HG03520 (cell line): ENCODE results near the gene ENG.

ENCODE experiments used
- ATAC-seq: cut with Tn5 transposase; IDR thresholded peaks from one replicate; pipeline ENCODE4 v1.9.1; 2021; ENCODE audit warnings: mild to moderate bottlenecking, moderate library complexity; ENCODE audit not compliant: unreplicated experiment

Gene ENG

GRCh38 chr9:127866535-127866934 is 12.1 kb upstream of the ENG start:
- ATAC-seq, result no peak

- ATAC-seq, result no peak
These were observed 11.4 kb upstream of the ENG start for GRCh38 chr9:127865645-127866464.

- ATAC-seq, result no peak
These were observed 8.7 kb upstream of the ENG start for GRCh38 chr9:127863191-127863621.

- no peak for ATAC-seq
These were observed 7.9 kb upstream of the ENG start for GRCh38 chr9:127862075-127863011.

- ATAC-seq, result no peak
These were observed 6.3 kb upstream of the ENG start for GRCh38 chr9:127860779-127861178.

- ATAC-seq, result no peak
These were observed 5.8 kb upstream of the ENG start for GRCh38 chr9:127860260-127860659.

GRCh38 chr9:127858041-127858512 is 3.6 kb upstream of the ENG start:
- no peak for ATAC-seq

- ATAC-seq, result no peak
These were observed 2.8 kb upstream of the ENG start for GRCh38 chr9:127857278-127857677.

- no peak for ATAC-seq
These were observed 2.3 kb upstream of the ENG start for GRCh38 chr9:127856729-127857116.

- ATAC-seq, result no peak
These were observed 1.8 kb upstream of the ENG start for GRCh38 chr9:127856094-127856728.

GRCh38 chr9:127855522-127855921 is 1.1 kb upstream of the ENG start:
- no peak for ATAC-seq

GRCh38 chr9:127854960-127855359 is 502 bp upstream of the ENG start:
- ATAC-seq, result no peak

GRCh38 chr9:127853312-127854183 is 910 bp downstream of the ENG start:
- ATAC-seq, result no peak

GRCh38 chr9:127852829-127853228 is 1.6 kb downstream of the ENG start:
- no peak for ATAC-seq

GRCh38 chr9:127850286-127850830 is 4.1 kb downstream of the ENG start:
- no peak for ATAC-seq

- ATAC-seq, result no peak
These were observed 5.5 kb downstream of the ENG start for GRCh38 chr9:127848756-127849504.

- ATAC-seq, result no peak
These were observed 6.4 kb downstream of the ENG start for GRCh38 chr9:127847833-127848755.

GRCh38 chr9:127847178-127847510 is 7.3 kb downstream of the ENG start:
- no peak for ATAC-seq
